NCI-H187 (cell line): Measurements from ENCODE around the gene ACSL1.
"Not testable (repeated sequence)": the region's sequence is repeated elsewhere in the genome, so short reads cannot be mapped to it uniquely, and the experiment has no call there.

ENCODE experiments used
- DNase-seq, 2 experiments: peaks; one replicate each; lab custom pipeline; 2025; lab: John Stamatoyannopoulos, UW

ACSL1 gene

DNA sequence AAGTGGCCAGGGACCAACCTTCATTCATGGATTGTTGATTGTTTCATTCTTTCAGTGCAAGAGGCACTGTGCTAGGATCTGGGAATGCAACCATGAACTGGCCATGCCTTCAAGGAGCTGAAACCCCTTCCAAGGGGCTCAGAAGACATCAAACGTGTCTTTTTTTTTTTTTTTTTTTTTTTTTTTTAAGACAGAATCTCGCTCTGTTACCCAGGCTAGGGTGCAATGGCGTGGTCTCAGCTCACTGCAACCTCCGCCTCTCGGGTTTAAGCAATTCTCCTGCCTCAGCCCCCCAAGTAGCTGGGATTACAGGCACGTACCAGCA lies 13.3 kb upstream of the ACSL1 start:
- DNase-seq = not testable (repeated sequence)

DNA sequence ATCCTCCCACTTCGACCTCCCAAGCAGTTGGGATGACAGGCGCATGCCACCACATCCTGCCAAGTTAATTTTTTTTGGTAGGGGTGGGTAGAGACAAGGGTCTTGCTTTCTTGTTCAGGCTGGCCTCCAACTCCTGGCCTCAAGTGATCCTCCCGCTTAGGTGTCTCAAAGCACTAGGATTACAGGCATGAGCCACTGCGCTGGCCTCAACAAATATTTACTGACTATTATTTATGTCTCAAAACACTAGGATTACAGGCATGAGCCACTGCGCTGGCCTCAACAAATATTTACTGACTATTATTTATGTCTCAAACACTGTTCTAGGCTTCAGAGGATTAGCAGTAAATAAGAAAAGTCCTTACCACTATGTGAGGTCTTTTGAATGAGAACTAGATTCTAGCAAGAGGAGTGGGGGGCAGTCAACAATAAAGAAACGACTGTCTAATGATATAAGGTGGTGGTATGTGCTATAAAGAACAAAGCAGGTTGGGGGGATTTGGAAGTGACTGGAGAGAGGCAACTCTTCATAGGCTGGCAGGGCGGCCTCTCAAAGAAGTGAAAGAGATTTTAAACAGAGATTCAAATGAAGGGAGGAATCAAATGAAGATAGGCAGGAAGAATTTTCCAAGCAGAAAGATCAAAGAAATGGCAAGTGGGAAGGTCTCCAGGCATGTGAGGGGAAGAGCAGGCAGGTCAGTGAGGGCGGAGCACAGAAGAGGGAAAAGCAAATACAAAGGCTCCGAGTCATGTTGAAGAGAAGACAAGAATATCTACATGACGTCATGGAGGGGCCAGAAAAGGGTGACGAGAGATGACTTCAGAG lies 12.7 kb upstream of the ACSL1 start:
- no peak for DNase-seq

DNA sequence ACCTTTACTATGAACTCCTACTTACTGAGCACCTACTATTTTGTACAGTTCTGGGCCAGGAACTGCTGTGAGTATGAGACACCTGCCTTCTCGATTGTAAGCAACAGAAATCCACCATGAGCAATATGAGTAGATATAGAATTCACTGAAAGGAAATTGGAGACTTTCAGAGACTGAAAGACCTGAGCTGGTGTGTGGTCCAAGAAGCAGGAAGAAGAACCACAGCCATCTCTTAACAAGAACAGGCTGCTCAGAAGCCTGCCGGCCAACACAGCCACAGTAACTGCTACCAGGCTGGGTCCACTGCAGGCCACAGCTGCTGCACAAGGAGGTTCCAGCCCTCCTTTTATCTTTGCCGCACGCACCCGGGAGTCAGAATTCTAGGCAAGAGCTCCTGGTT lies 10.8 kb upstream of the ACSL1 start:
- DNase-seq = no peak

DNA sequence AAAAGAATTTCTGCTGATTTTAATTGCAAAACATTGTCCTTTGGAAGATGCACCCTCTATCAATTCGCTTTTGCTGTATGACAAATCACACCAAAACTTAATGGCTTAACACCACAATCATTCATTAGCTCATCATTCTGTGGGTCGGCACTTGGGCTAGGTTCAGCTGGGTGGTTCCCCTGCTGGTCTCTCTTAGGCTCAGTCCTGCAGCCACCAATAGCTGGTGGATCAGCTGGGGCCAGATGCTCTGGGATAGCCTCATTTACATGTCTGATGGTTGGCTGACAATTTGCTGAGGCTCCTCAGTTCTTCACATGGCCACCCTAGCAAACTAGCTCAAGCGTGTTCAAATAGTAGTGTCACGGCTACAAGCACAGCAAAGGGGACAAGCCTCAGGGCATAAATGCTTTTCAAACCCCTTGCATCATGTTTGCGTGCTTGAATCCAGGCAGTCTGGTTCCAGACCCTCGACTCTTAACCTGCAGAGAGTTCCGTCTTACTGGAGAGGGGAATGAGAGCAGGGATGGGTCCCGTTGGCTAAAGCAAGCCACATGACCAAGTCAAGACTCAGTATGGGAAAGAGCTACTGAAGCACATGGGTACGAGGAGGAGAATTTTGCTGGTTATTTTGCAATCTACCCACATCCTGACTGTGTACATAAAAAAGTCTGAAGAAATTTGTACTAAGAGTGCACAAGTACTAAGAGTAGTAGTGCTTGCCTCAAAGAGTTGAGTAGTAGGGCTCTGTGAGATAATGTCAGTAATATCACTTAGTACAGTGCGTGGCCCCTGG lies 7.5 kb upstream of the ACSL1 start:
- no peak for DNase-seq

DNA sequence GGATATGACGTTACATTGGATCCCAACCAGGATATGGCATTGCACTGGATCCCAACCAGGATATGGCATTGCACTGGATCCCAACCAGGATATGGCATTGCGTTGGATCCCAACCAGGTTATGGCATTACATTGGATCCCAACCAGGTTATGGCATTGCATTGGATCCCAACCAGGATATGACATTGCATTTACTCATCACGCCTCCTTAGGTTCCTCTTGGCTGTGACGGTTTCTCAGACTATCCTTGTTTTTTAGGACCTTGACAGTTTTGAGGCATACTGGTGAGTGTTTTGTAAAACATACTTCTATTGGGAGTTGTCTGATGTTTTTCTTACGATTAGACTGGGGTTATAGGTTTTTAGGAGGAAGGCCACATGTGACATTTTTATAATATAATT lies 5.4 kb upstream of the ACSL1 start:
- DNase-seq = no peak

DNA sequence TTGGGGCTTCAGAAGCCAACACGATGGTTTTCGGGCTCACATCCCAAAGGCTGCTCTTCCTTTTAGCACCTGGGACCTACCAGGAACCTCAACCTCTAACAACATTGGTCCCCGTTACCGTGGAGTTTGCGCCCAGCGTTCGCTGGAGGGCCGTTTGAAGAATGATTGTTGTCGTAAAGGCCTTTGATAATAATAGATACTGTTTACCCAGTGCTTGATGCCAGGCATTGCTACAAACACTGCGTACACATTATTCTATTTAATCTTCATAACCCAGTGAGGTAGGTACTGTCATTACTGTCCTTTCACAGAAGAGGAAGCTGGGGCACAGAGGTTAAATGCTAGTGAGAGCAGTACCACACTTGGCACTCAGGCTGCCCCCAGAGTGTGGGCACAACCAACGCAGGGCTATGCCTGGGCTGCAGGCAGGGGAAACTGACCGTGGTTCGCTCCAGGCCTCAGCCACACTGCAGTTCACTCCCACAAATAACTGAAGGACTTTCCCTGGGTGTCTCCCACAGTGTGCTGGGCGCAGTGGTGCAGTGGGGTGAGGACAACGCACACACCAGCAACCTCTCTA lies 1.0 kb upstream of the ACSL1 start:
- no peak for DNase-seq

DNA sequence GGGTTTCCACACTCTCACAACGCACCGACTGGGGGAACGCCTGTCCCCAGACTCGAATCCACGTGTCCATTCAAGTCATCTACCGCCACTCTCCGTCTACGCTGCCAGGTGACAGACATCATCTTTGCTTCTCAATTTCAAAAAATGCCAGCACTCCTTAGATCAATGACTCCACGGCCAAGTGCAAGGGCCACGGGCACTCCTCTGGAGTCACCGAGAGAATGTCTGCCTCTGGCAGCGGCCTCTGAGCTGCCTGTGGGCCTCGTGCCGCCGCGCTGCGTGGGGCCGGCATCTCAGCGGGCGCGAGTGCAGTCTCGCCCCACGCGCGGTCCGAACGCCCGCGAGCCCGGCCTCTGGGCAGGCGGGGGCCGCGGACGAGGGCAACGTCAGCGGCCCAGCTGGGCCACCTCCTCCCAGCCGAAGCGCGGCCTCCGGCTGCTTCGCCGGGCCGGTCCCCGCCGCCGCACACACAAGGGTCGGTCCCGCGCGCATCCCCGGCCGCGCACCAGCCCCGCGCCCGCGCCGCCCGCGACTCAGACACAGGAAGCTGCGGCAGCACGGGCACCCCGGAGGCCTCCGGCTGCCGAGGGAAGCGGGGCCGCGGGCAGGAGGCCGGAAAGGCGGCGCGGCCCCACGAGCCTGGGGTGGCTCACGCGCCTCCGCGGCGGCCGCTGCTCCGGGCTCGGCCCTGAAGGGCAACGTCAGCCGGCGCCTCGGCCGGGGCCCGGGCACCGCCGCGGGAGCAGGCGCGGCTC lies 450 bp downstream of the ACSL1 start:
- no peak for DNase-seq

DNA sequence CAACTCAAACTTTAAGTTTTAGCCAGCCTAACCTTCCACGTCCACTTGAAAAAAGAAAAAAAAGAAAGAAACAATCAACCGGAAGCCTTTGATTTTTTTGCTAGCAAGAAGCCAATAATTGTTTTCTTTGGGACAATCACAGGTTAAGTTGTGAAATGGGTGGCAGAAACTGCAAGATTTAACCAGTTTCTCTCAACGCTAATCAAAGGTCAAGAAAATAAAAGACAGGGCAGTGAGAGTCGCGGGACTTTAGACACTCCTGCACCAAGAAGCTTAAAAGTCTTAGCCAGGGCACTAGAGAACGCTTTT lies 1.0 kb downstream of the ACSL1 start:
- no peak for DNase-seq

DNA sequence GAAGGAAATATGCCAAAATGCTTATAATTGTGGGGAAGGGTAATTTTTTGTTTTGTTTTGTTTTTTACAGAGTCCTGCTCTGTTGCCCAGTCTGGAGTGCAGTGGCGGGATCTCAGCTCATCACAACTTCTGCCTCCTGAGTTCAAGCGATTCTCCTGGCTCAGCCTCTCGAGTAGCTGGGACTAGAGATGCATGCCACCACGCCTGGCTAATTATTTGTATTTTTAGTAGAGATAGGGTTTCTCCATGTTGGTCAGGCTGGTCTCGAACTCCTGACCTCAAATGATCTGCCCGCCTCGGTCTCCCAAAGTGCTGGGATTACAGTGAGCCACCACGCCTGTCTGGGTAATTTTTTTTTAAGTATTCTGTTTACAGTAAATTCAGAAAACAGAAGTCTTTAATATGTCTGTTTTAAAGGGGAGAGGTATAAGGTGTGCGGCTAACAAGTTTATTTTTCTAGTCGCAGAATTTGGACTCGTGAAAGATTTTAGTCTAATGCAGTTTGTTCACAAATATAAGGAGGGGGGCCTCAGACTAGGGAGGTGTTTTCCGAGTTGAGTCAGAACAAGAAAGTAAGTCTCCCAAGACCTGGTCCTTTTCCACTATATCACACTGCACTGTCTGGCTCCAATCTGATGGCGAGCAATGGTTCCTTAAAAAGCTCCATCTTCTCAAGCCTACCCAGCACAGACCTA lies 1.5 kb downstream of the ACSL1 start:
- DNase-seq = no peak

DNA sequence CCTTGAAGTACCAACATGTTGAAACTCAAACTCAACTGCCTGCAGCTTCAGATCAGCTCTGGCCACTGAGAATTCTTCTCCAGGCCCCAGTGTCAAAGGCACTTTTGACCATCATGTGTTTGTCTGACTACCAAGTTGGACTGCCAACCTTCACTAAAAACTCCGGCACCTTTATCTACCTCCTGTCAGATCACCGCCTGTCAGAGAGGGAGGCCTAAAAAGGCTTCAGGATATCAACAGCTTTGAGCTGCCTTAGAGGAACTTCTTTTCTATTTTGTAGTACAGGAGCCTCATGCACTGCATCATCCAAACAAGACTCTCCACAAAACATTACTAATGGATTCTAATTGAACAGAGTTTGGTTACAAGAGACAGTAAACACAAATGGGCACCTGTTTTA lies 2.8 kb downstream of the ACSL1 start:
- no peak for DNase-seq

DNA sequence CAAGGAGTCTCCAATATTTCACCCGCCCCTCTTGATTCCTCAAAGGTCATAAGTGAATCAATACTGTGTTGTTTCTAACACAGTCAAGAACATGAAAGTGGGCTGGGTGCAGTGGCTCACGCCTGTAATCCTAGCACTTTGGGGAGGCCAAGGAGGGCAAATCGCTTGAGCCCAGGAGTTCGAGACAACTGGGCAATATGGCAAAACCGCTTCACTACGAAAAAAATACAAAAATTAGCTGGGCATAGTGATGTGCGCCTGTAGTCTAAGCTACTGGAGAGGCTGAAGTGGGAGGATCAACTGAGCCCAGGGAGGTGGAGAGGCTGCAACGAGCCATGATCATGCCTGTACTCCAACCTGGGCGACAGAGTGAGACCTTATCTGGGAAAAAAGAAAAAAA lies 3.4 kb downstream of the ACSL1 start:
- no peak for DNase-seq

DNA sequence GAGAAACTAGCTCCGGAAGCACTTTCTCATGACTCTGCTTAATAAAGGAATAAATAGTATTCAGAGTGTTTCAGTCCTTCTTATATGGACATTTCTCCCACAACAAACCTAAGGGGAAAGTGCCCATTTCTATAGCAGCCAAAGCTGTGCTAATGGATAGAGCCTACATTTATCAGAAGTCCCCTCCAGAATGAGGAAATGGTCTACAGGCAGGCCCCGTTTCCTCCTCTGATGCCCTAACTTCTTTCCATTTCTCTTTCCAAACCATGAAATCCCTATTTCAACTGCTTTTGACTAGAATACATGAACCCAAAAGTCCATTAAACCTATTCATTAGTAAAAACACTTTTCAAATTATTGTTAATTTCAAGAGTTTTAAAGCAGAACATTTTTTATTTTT lies 4.5 kb downstream of the ACSL1 start:
- DNase-seq = no peak

DNA sequence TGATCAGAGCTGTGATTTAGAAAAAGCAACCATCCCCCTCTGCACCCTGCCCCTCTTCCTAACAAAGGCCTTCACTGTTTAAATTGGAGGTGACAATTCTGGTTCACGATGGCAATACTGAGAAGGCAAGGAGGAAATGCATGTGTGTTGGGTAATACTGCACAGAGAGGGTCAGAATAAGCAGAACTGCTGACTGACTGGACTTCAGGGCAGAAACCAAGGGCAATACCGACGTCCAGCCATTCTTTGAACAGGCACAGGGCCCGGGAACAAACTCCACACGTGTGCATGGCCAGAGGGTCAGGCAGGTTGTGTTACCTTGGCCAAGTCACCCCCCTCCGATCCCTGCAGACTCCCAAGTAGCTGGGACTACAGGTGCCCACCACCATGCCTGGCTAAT lies 6.0 kb downstream of the ACSL1 start:
- no peak for DNase-seq

DNA sequence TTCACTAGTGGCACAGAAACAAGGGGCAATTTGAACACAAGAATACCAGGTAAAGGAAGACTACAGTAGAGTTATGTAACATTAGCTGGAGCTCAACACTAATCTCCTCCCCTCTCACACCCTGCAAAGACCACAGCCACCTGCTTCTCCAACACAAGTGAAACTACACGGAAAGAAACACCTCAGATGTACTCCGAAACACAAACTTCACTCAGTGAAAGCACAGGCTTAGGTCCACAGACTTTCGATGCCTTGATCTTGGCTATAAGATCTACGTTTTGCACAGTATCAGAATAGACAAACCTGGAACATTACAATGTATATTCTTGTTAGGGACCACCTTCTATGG lies 7.6 kb downstream of the ACSL1 start:
- DNase-seq = no peak

DNA sequence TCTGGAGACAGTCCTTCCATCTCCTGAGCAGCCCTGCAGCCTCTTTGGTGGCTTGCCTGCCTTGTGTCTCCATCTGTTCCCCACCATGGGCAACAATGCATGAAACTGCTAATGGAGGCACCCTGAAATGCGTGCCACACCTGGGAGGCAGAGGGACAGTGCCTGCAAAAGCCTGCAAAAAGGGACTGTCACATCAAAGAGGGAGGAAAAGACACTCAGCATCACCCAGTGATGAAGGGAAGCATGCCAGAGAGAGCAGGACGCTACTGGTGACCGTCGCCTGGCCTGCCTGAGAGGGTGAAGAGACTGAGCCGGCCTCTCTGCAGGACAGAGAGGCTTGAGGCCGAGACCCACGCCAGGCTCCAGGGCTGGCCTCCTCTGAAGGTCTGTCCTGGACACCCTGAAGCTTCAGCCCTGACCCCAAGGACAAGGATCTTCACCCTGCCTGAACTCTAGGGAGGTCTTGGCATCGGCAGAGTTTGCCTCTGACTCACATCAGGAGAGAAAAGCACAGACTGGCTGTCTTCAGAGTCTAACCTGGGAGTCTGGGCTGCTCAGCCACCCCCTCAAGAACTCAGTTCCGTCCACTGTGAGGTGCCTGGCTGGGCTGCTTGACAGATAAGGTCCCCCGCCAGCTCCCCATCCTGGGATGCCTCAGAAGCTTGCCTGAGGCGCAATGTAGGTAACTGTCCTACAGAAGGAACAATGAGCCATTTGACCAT lies 8.1 kb downstream of the ACSL1 start:
- no peak for DNase-seq

DNA sequence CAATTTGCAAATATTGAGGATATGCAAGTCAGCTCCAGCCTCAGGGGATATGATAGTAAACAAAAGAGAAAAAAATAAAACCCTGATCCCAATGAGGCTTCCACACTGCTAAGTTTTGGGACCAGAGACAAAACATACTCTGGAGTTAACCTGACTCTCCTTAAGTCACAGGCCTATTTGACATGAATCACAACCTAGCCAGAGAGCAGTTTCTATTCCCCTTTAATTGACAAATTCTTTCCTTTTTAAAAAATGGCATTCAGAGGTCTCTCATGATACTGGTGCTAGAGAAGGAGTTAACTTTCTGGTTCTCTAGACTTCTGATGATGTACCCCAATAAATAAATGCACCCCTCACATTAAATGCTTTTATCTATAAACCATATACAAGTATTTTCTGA lies 8.8 kb downstream of the ACSL1 start:
- DNase-seq = no peak

DNA sequence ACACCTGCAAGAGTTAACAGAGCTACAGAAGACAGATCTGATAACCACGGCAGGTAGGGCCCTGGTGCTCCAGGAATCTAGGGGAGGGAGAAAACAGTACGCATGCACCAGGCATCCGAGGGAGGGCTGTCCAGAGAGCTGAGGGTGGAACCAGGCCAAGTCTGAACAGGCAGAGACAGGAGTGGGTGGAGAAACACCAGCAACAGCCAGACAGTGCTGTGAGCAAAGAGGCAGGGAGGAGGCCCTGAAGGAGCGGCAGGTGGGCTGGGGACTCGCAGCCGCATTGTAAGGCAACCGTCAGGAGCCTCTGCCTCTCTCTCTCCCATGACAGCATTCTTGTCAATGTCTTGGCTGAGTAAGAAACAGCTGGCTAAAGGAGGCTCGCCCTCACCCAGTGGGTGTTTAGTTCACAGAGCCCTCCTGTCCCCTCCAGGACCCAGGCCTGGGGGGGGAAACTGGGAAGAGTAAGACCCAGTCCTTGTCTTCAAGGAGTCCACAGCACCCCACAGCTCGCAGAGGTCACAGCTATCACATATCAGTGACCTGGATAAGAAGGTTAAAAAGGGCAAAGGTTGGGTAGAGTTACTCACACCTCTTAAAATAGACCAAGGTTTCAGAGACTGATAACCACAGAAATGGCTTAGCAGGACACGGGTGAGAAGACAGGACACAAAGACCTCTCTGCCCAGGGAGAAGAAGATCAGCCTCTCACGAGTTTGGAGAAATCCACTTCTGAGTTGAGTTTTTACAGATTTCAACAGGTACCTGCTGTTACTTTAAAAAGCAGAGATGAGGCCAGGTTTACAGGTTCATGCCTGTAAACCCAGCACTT lies 10.5 kb downstream of the ACSL1 start:
- DNase-seq = peak; percentile 36 to 79

DNA sequence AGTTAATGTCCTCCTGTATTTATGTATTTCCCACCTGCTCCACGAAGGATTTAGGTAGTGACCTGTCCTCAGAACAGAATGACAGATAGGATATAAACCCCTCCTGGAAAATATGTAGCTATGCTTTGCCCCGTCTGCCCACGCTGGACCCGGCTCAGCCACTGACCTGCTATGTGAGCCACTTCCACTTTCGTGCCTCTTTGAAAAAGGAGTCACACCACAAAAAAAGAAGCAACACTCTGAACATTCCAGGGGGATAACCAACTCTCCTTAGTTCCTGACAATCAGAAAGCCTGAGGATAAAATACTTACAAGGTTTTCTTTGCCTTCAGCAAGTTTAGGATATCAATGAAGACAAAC lies 11.1 kb downstream of the ACSL1 start:
- DNase-seq = no peak

DNA sequence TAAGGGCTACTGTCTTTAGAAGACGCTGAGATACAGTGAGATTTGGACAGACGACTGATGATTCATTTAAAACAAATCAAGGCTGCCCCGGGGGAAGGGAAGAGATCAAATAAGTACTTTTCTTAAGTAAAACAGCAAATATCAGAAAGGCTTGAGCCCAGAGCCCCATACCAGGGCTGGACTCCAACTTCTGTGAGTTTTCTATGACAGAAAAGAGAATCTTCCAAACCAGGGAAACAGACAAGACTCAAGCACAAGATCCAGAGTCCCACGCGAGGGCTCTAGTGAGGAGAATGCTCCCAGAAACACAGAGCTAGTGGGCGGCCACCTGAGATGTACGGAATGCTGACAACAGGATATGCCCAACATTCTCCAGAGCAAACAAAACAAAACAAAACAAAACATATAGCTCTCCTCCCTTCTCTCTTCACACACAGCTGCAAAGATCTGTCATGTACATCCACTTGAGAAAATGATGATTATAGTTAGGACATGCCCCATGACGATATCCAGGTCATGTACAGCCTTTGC lies 13.1 kb downstream of the ACSL1 start:
- no peak for DNase-seq

DNA sequence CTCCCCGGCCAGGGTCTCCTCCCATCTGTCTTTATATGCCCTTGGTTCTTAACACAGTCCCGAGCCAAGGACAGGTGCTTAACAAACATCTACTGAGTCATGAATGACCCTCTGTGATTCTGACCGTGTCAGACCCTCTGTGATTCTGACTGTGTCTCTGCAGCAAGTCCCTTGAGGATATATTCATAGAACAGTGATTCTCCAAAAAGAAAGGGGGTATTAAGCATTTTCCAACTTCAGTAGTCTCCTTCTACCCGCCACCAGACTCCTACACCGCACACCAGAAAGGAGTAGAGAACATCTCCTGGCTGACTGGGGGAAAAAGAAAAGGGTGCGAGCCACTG lies 13.6 kb downstream of the ACSL1 start:
- no peak for DNase-seq
